Suppressor macrophage treated with lipopolysaccharide for 1 hour (primary cell): Measurements from ENCODE around the gene PLPP4.

Experiments
- DNase-seq, 3 donors: peaks; one replicate each; pipeline ENCODE4 v3.0.0-alpha.2; 2020 to 2022

The PLPP4 gene

DNA sequence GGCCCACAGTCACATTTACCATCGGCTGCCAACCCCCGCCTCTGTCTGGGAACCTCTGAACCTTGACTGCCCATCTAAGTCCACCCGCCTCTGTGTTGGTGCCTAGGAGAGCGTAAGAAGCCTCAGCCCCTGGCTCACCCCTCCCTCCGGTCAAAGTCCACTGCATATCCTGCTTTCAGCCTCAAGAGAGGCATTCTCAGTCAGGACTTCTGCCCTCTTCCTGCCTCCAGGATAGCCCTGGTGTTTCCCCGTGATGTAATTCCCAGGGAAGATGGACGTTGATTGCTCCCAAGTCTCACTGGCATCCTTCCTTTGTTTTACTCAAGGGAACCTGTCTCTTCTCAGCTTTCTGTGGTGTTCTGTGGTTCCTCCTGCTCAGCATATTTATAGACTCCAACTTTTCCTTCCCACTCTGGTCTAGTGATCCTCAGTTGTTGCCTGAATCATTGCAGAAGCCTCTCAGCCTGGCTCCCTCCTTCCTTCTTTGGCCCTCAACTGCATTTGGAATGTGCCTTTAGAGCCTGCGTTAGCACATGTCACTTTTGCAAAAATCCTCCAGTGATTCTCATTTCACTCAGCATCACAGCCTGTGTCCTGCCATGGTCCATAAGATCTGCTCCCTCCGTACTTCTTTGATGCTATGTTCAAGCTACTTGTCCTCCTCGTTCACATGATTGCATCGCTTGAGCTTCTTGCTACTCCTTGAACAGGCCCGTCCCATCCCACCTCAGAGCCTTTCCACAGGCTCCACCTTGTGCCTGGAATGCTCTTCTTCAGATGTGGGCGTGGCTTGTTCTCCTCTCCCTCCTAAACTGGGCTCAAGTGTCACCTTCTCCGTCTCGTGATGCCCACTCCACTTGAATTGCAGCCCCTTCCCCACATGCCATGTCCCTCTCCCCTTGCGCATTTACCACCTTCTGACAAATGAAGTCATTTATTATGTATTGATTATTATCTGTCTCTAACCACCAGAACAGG lies 124.2 kb downstream of the PLPP4 start:
- DNase-seq: no peak

DNA sequence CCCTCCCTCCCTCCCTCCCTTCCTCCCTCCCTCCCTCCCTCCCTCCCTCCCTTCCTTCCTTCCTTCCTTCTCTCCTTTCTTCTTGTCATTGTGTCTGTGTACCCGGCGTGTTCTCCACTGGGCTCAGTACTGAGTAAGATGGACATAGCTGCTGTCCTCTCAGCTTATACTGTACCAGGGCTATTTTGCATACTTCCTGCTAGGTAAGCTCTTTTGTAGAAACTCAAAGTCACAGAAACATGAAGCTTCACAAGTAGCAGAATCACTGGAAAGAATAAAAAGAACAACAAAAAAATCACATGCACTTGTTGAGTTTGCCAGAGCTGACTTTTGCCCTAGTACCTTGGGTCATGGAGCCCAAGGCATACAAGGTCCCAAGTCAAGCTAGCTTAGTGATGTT lies 125.7 kb downstream of the PLPP4 start:
- DNase-seq: no peak

DNA sequence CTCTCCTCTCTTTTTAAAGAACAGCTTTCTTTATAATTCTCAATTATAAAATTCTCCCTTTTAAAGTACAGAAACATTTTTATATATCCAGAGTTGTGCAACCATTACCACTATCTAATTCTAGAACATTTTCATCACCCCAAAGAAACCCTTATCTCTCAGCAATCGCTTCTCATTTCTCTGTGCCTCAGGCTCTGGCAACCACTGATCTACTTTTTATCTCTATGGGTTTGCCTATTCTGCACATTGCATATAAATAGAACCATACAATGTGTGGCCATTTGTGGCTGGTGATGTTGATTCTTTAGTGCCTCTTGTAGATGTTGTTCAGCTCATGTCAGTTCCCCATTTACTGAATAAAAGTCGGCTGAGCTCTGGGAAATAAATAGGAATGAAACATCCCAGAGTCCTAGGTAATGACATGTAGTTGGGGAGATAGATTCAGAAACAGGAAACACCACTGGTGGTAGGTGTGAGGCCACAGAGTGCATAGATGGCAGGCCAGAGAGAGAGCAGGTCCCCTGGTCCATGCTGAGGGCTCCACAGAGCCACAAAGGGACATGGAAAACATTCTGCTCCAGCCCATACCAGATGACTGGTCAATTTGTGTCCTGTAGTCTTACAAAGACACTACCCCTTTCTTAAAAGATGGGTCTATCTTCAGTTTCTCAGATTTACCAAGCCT lies 126.5 kb downstream of the PLPP4 start:
- DNase-seq: no peak

DNA sequence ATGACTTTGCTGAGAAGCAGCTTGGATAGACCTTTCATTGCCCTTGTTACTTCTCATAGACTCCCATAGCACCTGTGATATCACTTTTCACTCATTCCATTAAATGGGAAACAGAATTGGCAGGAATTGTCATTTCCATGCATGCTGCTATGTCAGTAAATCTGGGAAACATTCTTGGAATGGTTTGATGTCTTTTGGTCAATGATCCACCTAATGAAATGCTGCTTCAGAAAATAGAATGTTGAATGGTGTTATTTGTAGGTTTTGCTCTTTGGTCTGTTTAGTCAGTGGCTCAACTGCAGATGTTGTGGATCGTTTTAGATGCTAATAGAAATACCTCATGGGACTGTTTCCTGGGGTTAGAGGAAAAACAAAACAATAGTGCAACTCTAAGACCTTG lies 127.8 kb downstream of the PLPP4 start:
- DNase-seq: no peak

DNA sequence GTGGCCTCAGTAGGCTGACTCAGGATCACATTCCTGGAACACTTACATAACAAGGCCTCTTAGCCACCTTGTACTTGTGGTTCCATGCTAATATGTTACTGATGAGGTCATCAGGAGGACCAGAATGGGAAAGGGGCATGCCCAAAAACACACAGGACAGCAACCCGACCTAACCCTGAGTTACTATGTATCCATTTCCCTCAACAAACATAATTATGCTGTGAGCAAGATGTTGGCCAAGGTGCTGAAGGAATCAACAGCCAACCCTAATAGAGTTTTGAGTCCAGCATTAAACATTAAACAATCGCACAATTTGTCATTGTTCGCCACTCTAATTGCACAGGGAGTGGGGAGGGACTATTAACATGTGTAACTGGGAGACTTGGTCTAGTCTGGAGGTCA lies 129.4 kb downstream of the PLPP4 start:
- no peak for DNase-seq

DNA sequence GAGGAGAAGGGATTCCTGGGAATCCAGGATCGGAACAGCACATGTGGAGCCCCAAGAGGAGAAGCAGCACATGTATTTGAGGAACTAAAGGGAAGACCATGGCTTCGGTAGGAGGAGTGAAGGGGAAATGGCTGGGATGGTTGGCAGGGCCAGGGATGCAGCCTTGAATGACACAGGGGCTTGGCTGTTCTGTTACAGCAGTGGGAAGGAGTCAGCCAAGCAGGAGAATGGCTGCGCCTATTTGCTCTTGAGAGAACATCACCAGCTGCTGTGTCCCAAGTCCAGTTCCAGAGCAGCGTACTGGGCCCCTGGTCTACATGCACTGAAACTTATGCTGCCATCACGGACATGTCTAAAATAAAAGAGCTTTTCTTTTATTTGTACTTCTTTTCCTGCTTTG lies 130.0 kb downstream of the PLPP4 start:
- no peak for DNase-seq

DNA sequence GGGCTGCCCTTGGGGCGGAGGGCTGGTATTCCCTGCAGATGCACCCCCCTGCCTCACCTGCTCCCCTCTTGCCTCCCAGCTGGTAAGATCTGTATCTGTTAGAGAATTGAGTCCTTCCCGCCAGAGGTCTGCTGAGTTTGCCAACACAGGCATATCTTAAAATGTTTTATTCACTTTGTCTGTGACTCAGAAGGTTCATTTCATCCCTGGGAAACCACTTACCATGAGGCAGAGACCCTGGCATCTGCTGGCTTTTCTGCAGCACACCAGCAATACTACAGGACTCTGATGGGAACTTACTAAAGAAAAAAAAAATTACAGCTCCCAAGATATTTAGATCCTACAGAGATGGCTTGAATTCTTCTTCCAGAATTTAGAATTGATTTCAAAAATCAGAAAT lies 131.3 kb downstream of the PLPP4 start:
- no peak for DNase-seq

DNA sequence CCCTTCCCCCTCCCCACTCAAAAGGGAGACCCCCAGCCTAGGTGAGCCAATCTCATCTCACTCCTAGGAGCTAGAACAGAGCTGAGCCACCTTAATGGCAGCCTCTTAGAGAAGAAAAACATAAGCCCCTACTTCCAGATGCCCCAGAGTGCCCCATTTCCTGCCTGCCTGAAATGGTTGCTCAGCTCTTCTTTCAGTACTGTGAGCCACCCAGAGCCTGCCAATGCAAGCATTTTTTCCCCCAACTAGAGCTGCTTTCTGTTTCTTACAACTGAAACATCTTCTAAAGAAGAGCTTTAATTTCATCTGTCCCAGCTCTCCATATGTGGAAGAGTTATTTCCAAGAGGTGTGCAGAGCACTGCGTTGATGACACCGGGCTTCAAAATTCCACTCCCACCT lies 136.7 kb downstream of the PLPP4 start:
- DNase-seq: no peak

DNA sequence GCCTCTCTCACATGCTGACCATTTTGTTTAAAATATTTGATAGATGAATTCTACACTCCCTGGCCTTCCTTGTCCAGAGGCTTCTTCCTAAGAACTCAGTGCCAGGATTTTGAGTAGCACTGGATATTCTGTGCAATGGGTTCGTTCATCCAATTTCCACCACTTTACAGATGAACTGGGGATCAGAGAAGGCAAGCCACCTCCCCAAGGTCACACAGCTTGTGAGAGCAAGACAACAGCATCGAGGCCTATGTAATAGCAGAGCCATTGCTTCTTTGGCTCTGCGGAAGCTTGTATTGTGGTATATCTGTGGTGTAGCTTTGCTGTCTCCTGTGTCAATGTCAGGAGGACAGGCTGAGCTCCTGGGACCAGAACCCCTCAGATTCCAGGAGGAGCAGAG lies 140.9 kb downstream of the PLPP4 start:
- DNase-seq: no peak

DNA sequence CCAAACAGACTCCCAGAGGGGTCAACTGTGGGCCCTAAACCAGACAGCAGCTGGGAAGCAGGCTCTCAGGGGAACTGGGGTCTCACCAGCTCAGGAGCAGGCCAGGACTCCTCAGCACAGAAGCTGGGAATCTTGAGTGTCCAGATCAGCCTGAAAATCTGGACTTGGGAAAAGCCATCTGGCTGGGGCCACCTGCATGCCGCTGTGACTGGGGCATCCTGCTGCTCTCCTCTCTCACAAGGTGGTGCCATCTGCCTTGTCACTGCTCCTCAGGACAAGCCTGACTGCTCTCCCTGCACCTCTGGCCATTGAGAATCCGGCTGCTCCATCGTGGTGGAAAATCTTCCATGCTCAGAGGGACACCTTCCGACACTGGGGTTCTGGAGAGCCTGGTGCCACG lies 141.4 kb downstream of the PLPP4 start:
- no peak for DNase-seq

DNA sequence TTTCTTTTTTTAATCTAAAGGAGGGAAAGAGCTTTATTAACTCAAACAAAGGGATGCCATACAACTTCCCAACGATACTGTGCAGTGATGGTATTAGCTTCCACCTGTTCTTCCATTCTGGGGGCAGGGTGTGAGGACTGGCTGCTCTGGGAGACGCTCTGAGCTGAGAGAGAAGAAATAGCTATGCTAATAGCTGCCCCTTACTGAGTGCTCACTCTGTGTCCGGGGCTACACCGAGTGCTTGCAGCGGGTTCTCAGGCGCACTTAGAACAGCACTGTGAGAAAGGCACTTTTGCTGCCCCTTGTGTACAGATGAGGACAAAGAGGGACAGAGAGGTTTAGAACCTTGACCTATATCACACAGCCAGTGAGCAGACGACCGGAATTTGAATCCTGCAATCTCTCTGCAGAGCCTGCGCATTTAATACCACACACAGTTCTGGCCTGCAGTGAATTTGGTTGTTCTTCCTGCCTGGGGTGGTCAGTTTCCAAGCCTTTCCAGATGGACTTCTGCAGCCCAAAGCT lies 142.2 kb downstream of the PLPP4 start:
- DNase-seq: no peak

DNA sequence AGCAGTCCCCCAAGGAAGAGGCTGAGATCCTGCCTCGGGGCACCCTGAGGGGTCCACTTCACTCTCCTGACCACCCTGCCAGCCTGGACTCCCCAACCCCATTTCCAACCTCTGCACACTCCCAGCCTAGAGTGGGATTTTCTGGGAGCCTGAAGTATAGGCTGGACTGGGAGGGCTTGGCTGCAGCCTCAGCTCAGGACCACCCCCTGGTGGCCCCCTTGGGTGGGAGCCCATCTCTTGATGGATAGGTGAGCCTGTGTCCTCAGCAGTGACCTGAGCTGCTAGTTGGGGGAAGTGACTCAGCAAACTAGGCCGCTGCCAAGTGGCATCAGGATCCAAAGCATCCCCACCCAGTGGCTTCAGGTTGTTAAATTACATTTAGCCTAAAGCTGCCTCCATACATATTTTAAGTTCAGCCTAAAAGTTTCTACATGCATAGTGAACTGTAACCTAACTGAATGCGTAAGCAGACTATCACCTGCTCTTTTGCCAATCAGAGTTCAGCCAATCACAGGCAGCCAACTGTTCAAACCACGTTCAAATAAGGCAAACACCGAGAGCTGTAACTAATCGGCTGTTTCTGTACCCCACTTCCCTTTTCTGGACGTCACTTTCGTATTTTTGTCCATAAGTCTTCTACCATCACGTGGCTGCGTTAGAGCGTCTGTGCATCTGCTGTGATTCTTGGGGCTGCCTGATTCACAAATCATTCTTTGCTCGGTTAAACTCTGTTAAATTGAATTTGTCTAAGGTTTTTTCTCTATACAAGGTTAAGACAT lies 144.0 kb downstream of the PLPP4 start:
- peak; percentile 47 to 52 (median 50) for DNase-seq

DNA sequence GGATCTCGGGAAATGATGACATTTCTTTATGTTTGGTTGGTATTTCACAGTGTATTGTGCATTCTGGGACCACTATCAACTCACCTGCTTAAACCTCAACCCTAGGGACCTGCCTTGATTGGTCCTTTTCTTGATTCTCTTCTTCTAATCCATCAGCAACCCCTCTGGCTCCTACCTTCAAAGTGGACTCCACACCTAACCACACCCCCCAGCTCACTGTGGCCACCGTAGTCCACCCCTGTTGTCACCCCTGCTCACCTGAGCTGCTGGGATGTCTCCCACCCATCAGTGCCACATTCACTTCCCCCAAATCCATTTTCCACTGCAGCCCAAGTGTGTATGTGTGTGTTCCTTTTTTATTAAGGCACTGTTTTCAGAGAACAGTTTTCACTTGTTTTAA lies 145.0 kb downstream of the PLPP4 start:
- DNase-seq: no peak

DNA sequence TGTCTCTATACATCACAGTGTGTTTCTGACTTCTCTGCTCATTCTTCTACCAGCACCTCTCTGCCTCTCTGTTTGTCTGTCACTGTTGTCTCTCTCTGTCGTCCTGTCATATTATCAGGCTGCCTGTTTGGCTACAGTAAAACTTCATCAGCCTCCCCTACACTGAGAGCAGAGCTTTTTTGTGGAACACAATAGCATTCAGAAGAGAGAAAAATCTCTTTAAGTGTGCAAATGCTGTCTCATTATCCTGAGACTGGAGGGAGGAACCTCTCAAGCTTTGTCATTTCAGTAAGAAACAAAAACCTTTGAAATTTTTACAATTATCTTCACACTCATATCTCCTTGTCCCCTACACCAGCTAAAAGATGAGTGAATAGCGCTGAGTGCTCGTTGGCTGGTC lies 148.4 kb downstream of the PLPP4 start:
- DNase-seq: no peak

DNA sequence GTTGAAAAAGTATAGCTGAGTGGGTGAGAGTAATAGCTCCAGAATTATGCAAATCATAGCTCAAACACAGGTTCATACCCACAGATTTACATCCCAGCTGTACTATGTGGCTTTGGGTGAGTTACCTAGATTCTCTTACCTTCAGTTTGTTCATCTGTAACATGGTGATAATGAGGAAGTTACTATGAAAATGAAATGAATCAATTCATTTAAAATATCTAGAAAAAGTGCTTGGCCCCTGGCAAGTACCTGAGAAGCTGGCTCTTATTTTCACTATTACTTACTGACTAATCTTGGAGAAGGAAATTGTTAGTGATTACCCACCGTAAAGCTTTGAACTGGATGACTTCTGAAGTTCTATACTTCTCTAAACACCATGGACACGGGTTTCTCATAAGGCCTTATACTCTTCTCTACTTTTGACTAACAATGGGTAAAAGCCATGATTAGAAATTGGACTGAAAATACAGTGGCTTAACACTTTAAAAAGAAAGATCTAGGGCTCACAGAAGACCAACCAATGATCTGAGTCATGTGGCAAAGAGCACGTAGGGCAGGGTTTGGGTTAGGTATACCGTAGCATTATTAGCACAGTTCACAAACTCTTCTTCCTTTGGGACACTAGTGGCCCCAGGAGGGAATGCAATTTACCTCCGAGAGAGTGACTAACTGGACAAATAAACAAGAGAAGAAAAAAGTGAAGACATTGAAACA lies 149.2 kb downstream of the PLPP4 start:
- DNase-seq: no peak

DNA sequence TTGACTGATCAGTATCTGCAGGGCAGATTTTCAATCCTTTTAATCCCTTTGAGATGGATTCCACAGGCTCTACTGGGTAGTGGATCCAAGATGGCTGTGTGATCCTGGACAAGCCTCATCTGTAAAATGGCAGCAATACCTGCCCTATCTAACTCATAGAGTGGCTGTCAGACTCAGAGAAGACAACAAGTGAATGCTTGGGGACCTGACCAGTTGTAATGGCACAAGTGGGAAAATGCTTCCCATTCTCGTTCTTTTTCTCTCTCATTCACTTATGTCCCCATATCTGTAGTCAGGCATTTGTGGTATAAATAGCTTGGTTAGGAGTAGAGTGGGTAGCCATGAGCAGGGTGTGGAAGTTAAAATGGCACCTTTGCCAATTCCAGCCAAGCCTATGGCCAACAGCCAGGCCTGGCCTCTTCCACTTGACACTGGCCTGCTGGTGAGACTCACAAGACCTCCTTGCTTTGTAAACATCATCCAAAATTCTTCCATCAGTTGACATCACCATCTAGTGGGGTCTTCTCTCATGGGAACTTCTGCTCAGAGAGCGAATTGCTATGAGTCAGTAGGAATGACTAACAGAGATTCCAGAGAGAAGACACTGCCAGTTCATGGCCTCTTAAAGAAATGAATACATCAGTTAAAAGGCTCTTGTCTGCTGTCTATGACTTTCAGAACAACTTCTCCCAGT lies 150.1 kb downstream of the PLPP4 start:
- peak; percentile 17 to 66 (median 38) for DNase-seq

DNA sequence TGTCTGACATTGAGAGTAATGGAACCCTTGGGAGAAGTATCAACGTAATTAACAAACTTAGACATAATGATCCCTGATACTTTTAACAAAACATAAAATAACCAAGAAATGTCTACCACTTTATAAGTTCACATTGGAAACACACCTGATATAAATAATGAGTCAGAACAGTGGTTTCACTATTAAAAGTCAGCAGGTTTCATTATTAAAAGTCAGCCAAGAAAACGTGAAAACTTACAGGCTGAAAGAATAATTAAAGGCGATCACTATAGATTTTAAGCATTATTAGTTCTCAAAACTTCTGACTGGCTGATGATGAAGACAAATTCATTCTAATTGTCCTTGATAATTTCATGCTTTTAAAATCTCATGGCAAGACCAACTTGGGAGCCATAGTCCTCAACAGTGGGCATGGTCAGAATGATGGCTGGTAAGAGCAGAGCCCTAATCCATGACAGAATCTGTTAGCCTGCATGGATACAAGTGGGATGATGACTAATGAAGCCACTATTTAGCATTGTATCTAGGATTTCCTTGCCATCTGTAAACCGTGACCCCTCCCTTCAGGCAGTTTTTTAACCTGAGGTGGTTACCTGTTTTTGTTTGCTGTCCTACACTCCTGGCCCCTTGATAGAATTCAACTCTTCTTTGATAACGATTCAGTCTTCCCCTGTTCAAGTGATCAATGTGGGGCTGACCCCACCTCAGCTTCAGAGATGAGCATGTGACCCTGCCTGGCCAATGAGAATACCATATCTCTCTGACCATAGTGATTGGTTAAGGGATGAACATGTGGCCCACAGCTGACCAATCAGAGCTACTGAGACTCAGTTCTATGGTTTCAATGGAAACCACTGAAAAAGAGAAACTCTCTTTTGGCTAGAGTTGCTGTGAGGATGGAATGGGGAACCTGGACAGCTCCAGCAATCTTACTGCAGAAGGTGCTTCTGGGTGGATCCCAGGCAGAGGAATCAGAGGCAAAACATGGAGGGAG lies 151.0 kb downstream of the PLPP4 start:
- no peak for DNase-seq

DNA sequence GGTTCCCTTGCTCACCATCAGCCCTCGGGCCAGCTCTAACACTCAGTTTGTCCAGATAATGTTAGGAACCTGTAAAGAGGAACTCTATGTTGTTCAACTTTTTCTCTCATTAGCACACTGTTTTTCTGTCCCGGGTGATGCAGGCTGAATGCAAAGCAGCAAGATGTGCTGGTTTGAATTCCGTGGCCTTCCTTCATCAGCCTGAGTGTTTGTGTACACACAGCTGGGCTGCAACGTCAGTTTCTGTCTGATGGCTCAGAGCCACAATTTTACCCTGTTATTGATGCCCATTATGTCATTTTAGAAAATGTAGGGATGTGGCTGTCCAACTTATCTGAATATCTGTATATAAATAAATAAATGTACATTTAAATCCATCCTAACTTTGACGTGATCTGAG lies 152.0 kb downstream of the PLPP4 start:
- no peak for DNase-seq

DNA sequence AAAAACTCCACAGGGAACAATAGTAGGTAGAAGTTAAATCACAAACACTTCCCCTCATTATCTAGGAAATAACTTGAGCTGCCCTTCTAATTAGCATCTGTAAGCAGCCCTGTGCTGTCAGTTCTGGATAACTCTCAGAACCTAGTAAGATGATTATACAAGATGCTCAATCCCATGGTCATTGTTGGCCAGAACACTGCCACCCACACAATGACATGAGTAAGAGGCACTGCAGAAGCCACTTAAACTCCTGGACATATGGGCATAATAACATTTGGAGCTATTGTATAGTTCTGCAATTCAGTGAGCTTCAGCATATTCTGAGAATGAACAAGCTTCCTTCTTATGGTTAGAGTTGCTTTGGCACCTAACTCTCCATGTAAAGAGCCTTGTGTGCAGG lies 153.8 kb downstream of the PLPP4 start:
- DNase-seq: peak; percentile 39 to 56 (median 50)

DNA sequence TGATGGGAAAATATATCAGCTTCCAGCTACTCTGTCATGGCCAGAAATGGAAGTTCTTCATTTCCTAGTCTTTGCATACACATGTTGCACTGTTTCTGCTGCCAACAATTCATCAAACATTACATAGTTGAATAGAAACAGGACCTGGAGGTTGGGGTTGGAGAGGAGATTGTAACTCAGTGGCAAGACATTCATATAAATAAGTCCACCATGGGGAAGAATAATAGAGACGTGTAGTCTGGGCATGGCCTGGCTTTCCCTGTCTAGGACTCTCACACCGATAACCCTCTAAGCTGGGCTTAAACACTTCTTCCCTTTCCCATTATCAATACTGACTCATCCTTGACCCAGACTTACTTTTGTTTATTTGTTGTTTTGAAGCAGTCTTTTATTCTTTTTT lies 155.7 kb downstream of the PLPP4 start:
- no peak for DNase-seq

DNA sequence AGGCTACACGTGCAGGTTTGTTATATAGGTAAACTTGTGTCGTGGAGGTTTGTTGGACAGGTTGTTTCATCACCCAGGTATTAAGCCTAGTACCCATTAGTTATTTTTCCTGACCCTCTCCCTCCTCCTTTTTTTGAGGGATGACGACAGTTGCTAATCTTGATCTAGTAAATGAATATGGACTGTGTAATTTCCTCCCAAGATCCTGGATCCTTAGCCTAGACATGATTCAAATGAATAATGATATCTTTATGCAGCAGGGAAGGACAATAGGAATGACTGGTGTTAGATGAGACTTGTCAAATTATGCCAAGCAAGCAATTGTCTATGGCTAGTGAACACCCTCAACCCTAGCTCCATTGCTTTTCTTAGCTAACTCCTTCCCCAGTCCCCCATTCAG lies 156.2 kb downstream of the PLPP4 start:
- DNase-seq: no peak
